AG10803 (cell line): ENCODE data around the gene CLRN1.

Experiments used
- DNase-seq: peaks from one replicate; pipeline ENCODE4 v3.0.0; 2010; ENCODE audit warnings: low read depth
- H3K4me3 ChIP-seq: 2 replicates; pipeline ENCODE4 v1.5.1; 2011; ENCODE audit warnings: mild to moderate bottlenecking, low read length, control low read depth
- TF ChIP-seq, protein P1 (sequence below): conservative IDR thresholded peaks from 2 replicates; pipeline ENCODE4 v1.5.1; 2011; ENCODE audit warnings: mild to moderate bottlenecking, low read length, control low read depth, inconsistent platforms

The CLRN1 gene

GRCh38 chr3:150931745-150932144 lies 40.8 kb downstream of the CLRN1 start:
- DNase-seq = no peak
- TF ChIP-seq, protein P1, sequence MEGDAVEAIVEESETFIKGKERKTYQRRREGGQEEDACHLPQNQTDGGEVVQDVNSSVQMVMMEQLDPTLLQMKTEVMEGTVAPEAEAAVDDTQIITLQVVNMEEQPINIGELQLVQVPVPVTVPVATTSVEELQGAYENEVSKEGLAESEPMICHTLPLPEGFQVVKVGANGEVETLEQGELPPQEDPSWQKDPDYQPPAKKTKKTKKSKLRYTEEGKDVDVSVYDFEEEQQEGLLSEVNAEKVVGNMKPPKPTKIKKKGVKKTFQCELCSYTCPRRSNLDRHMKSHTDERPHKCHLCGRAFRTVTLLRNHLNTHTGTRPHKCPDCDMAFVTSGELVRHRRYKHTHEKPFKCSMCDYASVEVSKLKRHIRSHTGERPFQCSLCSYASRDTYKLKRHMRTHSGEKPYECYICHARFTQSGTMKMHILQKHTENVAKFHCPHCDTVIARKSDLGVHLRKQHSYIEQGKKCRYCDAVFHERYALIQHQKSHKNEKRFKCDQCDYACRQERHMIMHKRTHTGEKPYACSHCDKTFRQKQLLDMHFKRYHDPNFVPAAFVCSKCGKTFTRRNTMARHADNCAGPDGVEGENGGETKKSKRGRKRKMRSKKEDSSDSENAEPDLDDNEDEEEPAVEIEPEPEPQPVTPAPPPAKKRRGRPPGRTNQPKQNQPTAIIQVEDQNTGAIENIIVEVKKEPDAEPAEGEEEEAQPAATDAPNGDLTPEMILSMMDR = no peak
- no peak overlapping the region for H3K4me3 ChIP-seq

- no peak for DNase-seq
- TF ChIP-seq, protein P1 = no peak
- no peak overlapping the region for H3K4me3 ChIP-seq
Measured at GRCh38 chr3:150930839-150931238, 41.7 kb downstream of the CLRN1 start.

GRCh38 chr3:150928234-150928633 lies 44.3 kb downstream of the CLRN1 start:
- DNase-seq = no peak
- no peak overlapping the region for H3K4me3 ChIP-seq
- TF ChIP-seq, protein P1 = no peak

GRCh38 chr3:150926328-150926727 lies 46.2 kb downstream of the CLRN1 start:
- H3K4me3 ChIP-seq = no peak overlapping the region
- no peak for DNase-seq
- TF ChIP-seq, protein P1 = no peak

DNA sequence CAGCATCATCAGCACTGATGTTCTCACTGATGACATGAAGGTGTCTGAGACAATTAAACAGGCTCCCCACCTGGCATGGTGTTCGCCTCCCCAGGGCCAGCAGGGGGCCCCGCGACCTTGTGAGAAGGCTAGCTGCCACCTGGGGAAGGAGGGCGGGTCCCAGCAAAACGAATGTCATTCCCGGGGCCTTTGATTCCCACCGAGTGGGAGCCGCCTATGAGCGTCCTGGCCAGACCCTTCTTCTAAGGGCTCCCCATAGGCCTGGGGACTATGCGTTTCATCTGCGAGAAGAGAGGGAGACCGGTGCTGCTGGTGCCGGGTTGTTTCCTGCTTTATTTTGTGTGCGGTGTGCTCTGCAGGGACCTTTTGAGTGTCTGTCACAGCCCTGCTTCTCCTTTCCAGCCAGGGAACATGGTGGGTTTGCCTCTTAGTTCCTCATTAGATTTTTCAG lies 46.8 kb downstream of the CLRN1 start:
- TF ChIP-seq, protein P1 = peak; percentile 52
- H3K4me3 ChIP-seq = no peak overlapping the region
- DNase-seq = no peak

- TF ChIP-seq, protein P1 = no peak
- no peak overlapping the region for H3K4me3 ChIP-seq
- DNase-seq = no peak
Measured at GRCh38 chr3:150922611-150923010, 49.9 kb downstream of the CLRN1 start.

DNA sequence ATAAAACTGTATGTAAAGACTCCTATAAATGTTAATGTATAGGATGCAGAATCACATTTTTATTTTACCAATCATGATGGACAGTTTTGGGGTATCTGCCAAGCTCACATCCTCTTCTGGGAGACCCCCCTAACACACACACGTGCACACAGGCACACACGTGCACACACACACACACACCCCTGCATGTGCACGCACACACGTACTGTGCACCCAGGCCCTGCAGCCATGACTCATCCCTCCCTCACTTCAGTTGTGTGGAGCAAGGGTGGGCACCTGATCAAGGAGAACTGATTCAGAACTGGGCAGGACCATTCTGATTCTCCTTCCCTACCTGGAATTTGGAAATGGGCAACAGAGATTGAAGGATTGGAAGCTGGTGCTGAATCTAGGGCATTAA lies 51.3 kb downstream of the CLRN1 start:
- H3K4me3 ChIP-seq = no peak overlapping the region
- DNase-seq = no peak
- TF ChIP-seq, protein P1 = no peak
